ENCODE data around the gene PSTPIP2.
"Not testable (repeated sequence)": the region's sequence is repeated elsewhere in the genome, so short reads cannot be mapped to it uniquely, and the experiment has no call there.

Gene PSTPIP2

GRCh38 chr18:45980229-45980628 is 91.8 kb downstream of the PSTPIP2 start:
- no peak for DNase-seq

GRCh38 chr18:45978084-45978483 is 94.0 kb downstream of the PSTPIP2 start:
- no peak for DNase-seq

GRCh38 chr18:45976974-45977373 is 95.1 kb downstream of the PSTPIP2 start:
- DNase-seq, result no peak

GRCh38 chr18:45976566-45976965 is 95.5 kb downstream of the PSTPIP2 start:
- no peak for DNase-seq

- peak; percentile 13 to 63 for DNase-seq
Measured at GRCh38 chr18:45974088-45974536, 97.9 kb downstream of the PSTPIP2 start.

GRCh38 chr18:45967007-45967706 is 104.9 kb downstream of the PSTPIP2 start, which contains the start of gene EPG5:
Gene EPG5, minus strand, starts transcription at chr18:45967329. Its CDS starts 90 bp downstream, at chr18:45967239.
- peak; percentile 95 for DNase-seq

GRCh38 chr18:45964913-45965312 is 107.1 kb downstream of the PSTPIP2 start:
- DNase-seq, result not testable (repeated sequence)

GRCh38 chr18:45962866-45963265 is 109.2 kb downstream of the PSTPIP2 start:
- no peak for DNase-seq

GRCh38 chr18:45962461-45962860 is 109.6 kb downstream of the PSTPIP2 start:
- no peak for DNase-seq

- not testable (repeated sequence) for DNase-seq
Measured at GRCh38 chr18:45959484-45959883, 112.6 kb downstream of the PSTPIP2 start.

GRCh38 chr18:45958730-45959129 is 113.3 kb downstream of the PSTPIP2 start:
- no peak for DNase-seq

- no peak for DNase-seq
Measured at GRCh38 chr18:45958027-45958426, 114.0 kb downstream of the PSTPIP2 start.

GRCh38 chr18:45957100-45957499 is 115.0 kb downstream of the PSTPIP2 start:
- no peak for DNase-seq

GRCh38 chr18:45954070-45954934 is 117.8 kb downstream of the PSTPIP2 start:
- no peak for DNase-seq

- DNase-seq, result no peak
Measured at GRCh38 chr18:45951016-45951714, 120.9 kb downstream of the PSTPIP2 start.

GRCh38 chr18:45945669-45946068 is 126.4 kb downstream of the PSTPIP2 start:
- DNase-seq, result no peak

GRCh38 chr18:45940724-45941123 is 131.3 kb downstream of the PSTPIP2 start:
- DNase-seq, result no peak

GRCh38 chr18:45939236-45939635 is 132.8 kb downstream of the PSTPIP2 start:
- no peak for DNase-seq

GRCh38 chr18:45938488-45938935 is 133.5 kb downstream of the PSTPIP2 start:
- no peak for DNase-seq

- DNase-seq, result no peak
Measured at GRCh38 chr18:45935591-45936335, 136.3 kb downstream of the PSTPIP2 start.
